ENCODE results near the gene ATP2C1. TPM values are rescaled to one million over a fixed set of nuclear protein-coding genes. Genes with fewer than 3 reads are reported as not detected.
A peak's percentile ranks its signal among the peaks of the same experiment; 100 is the strongest.

ATP2C1 gene
- total and polyA plus RNA-seq, 9 of the 15 experiments (the other 6 are each of a cell fraction or from before 2014, with no cell fraction given), result 10.0 to 53.5 (median 27.9) TPM

- Histone ChIP-seq H3K9me1 (ENCODE audit: control insufficient read depth, insufficient read depth, low read length) (no peaks in the 10 kb centered on the region), H3K9me3 (replicated peaks; ENCODE audit: control insufficient read depth, insufficient read depth, low read depth, low read length) (no peaks in the 10 kb centered on the region), H3K4me1 (replicated peaks in 1 of 2; ENCODE audit: control insufficient read depth in 2 of 2, insufficient read depth in 2 of 2, low read length in 2 of 2) (peaks cover 9 to 26% of the 10 kb centered on the region in 2 experiments), H3K4me2 (ENCODE audit: insufficient read depth, low read length) (peak overlapping the region; percentile 76), H3K27me3 (ENCODE audit: control insufficient read depth in 2 of 2, insufficient read depth in 2 of 2, low read length in 2 of 2) (no peaks in the 10 kb centered on the region), H3K9ac (ENCODE audit: insufficient read depth in 1 of 2, low read depth in 2 of 2, low read length in 2 of 2) (peak overlapping the region in 1 of 2 experiments; percentile 89; a peak in 2 of 4 replicates), H3K79me2 (ENCODE audit: control insufficient read depth, insufficient read depth, low read length) (peaks cover 51% of the 10 kb centered on the region), H3K36me3 (ENCODE audit: control insufficient read depth, insufficient read depth, low read length) (no peaks in the 10 kb centered on the region), H4K20me1 (replicated peaks; ENCODE audit: control insufficient read depth, insufficient read depth, low read length) (no peaks in the 10 kb centered on the region), H2AFZ (ENCODE audit: low read depth, low read length) (peak overlapping the region; percentile 69), H3K4me3 (peak overlapping the region; percentile 33), H3K27ac (ENCODE audit: extremely low read depth, low read depth, low read length) (peak overlapping the region; percentile 94)
- ChIA-PET CTCF (ENCODE audit: low intra/inter-chr PET ratio) (no interaction called here), POLR2A (interaction anchor here (0.8 to 3.2 kb wide), 6 partner anchors 9 to 39 kb away, joined by 3 to 15 read pairs (median 5); no protein-coding TSS in a partner anchor)
- in situ Hi-C loops (cut with MboI), result no loop called here
- no peak for TF ChIP-seq ETV6 (IDR thresholded peaks at IDR 0.05; ENCODE audit: borderline replicate concordance in 1 of 2, low read depth in 2 of 2, low read length in 1 of 2)
- TF ChIP-seq ETV6 (CRISPR knock-in tag; IDR thresholded peaks at IDR 0.05; ENCODE audit: borderline replicate concordance), result no peak
- TF ChIP-seq PKNOX1 (IDR thresholded peaks at IDR 0.05), result no peak
- no peak for TF ChIP-seq JUNB (CRISPR knock-in tag; conservative IDR thresholded peaks at IDR 0.05)
- TF ChIP-seq REST (IDR thresholded peaks at IDR 0.05; ENCODE audit: borderline replicate concordance), result peak; percentile 71
- TF ChIP-seq REST (CRISPR knock-in tag; IDR thresholded peaks at IDR 0.05; ENCODE audit: low read depth), result no peak
- TF ChIP-seq BCLAF1 (IDR thresholded peaks at IDR 0.05; ENCODE audit: borderline replicate concordance in 1 of 2, control insufficient read depth in 1 of 2, low read depth in 2 of 2, low read length in 1 of 2), result no peak
- TF ChIP-seq FOXJ2 (tag; IDR thresholded peaks at IDR 0.05), result peak; percentile 25; the same call in 1 of the 2 replicates
- TF ChIP-seq MED1 (CRISPR knock-in tag; IDR thresholded peaks at IDR 0.05; ENCODE audit: borderline replicate concordance), result no peak
- 0 out of 2 replicates have a peak, but pooled peaks have one; percentile 12 for TF ChIP-seq ZNF589 (CRISPR knock-in tag; IDR thresholded peaks at IDR 0.05; ENCODE audit: low read depth)
- peak; percentile 44 for FAIRE-seq
- DNase-seq (ENCODE audit: extremely low read depth in 1 of 4, low spot score in 3 of 4), result peak in 1 of 4 experiments; percentile 33
- ATAC-seq, result peak; percentile 11
- WGBS (ENCODE audit: insufficient coverage, low coverage, missing lambda C conversion rate), result 0% methylated on average over 7 of the region's 7 CpGs
- BruUV-seq (replicated peaks), result TSS peak; percentile 67
- intact Hi-C loops (cut with micrococcal nuclease), result loop anchor here (1.0 to 10.0 kb wide), 5 partner anchors 18 to 1406 kb away; partner anchors contain the start of gene IFT122
Observed at GRCh38 chr3:130850843-130851242, 43.0 kb upstream of the ATP2C1 start.
